Trophoblast cell (in vitro differentiated cells and primary cell): Measurements from ENCODE around the gene TCFL5.

ENCODE experiments used
- DNase-seq, 2 donors: peaks; one replicate each; pipeline ENCODE4 v3.0.0-alpha.2; 2016
- H2AFZ ChIP-seq: 2 replicates; pipeline ENCODE4 v1.6.1; 2013; ENCODE audit warnings: low read length, moderate library complexity, mild to moderate bottlenecking; ENCODE audit not compliant: insufficient read depth, poor library complexity
- H2AK5ac ChIP-seq: 2 replicates; pipeline ENCODE4 v1.6.1; 2013; ENCODE audit warnings: mild to moderate bottlenecking, low read length
- H2BK120ac ChIP-seq: 2 replicates; pipeline ENCODE4 v1.6.1; 2013; ENCODE audit warnings: low read length, mild to moderate bottlenecking, moderate library complexity; ENCODE audit not compliant: insufficient read depth, poor library complexity
- H2BK12ac ChIP-seq: 2 replicates; pipeline ENCODE4 v1.6.1; 2013; ENCODE audit warnings: mild to moderate bottlenecking, low read length, moderate library complexity
- H2BK5ac ChIP-seq: 2 replicates; pipeline ENCODE4 v1.6.1; 2013; ENCODE audit warnings: low read length, low read depth, moderate library complexity, mild to moderate bottlenecking; ENCODE audit not compliant: poor library complexity
- H3K14ac ChIP-seq: 2 replicates; pipeline ENCODE4 v1.6.1; 2013; ENCODE audit warnings: mild to moderate bottlenecking, low read length
- H3K18ac ChIP-seq: 2 replicates; pipeline ENCODE4 v1.6.1; 2013; ENCODE audit warnings: mild to moderate bottlenecking, low read length
- H3K23ac ChIP-seq: 2 replicates; pipeline ENCODE4 v1.6.1; 2013; ENCODE audit warnings: low read length
- H3K27ac ChIP-seq: 2 replicates; pipeline ENCODE4 v1.5.1; 2013; ENCODE audit warnings: low read depth, mild to moderate bottlenecking, inconsistent platforms, low read length, moderate library complexity
- H3K27me3 ChIP-seq: 2 replicates; pipeline ENCODE4 v1.6.1; 2013; ENCODE audit warnings: inconsistent platforms, mild to moderate bottlenecking, low read length, moderate library complexity; ENCODE audit not compliant: insufficient read depth
- H3K36me3 ChIP-seq, 2 experiments: 1 replicate in 1 of 2; 2 replicates in 1 of 2; pipeline ENCODE4 v1.6.1; 2013; ENCODE audit warnings: low read length in 2 of 2, mild to moderate bottlenecking in 2 of 2, moderate library complexity in 1 of 2; ENCODE audit not compliant: insufficient read depth in 2 of 2, control insufficient read depth in 1 of 2
- H3K4ac ChIP-seq: 2 replicates; pipeline ENCODE4 v1.6.1; 2013; ENCODE audit warnings: low read depth, mild to moderate bottlenecking, low read length, moderate library complexity
- H3K4me1 ChIP-seq, 2 experiments: 1 replicate in 1 of 2; 2 replicates in 1 of 2; pipeline ENCODE4 v1.6.1; 2013; ENCODE audit warnings: low read length in 2 of 2, mild to moderate bottlenecking in 2 of 2, moderate library complexity in 1 of 2; ENCODE audit not compliant: insufficient read depth in 2 of 2, control insufficient read depth in 1 of 2
- H3K4me2 ChIP-seq: 2 replicates; pipeline ENCODE4 v1.6.1; 2013; ENCODE audit warnings: inconsistent platforms, mild to moderate bottlenecking, low read length, moderate library complexity
- H3K4me3 ChIP-seq: 2 replicates; pipeline ENCODE4 v1.5.1; 2013; ENCODE audit warnings: mild to moderate bottlenecking, low read depth, low read length, inconsistent platforms
- H3K79me1 ChIP-seq: one replicate; pipeline ENCODE4 v1.6.1; 2013; ENCODE audit warnings: low read length
- H3K79me2 ChIP-seq: 2 replicates; pipeline ENCODE4 v1.6.1; 2013; ENCODE audit warnings: low read length, mild to moderate bottlenecking; ENCODE audit not compliant: control insufficient read depth, insufficient read depth, poor library complexity
- H3K9ac ChIP-seq: 2 replicates; pipeline ENCODE4 v1.6.1; 2013; ENCODE audit warnings: mild to moderate bottlenecking, low read length
- H3K9me3 ChIP-seq: 2 replicates; pipeline ENCODE4 v1.6.1; 2013; ENCODE audit warnings: low read depth, mild to moderate bottlenecking, control low read depth, inconsistent platforms, low read length; ENCODE audit not compliant: insufficient read depth
- H4K12ac ChIP-seq: 2 replicates; pipeline ENCODE4 v1.6.1; 2013; ENCODE audit warnings: low read depth, mild to moderate bottlenecking, low read length, moderate library complexity
- H4K8ac ChIP-seq: 2 replicates; pipeline ENCODE4 v1.6.1; 2013; ENCODE audit warnings: low read depth, mild to moderate bottlenecking, low read length, moderate library complexity
- H4K91ac ChIP-seq: one replicate; pipeline ENCODE4 v1.6.1; 2013; ENCODE audit warnings: low read depth, mild to moderate bottlenecking, low read length, moderate library complexity
- WGBS: extraction: QIAGEN DNeasy Blood & Tissue Kit; methylation state at CpG from one replicate; pipeline ENCODE4 v1.1.7; 2013; ENCODE audit warnings: missing lambda C conversion rate; ENCODE audit not compliant: insufficient read length, insufficient coverage; ENCODE audit errors: extremely low coverage; 5-methylcytosine and 5-hydroxymethylcytosine counted together

The TCFL5 gene

GRCh38 chr20:62889411-62889810 is 27.8 kb upstream of the TCFL5 start:
- DNase-seq, result no peak

GRCh38 chr20:62888910-62889309 is 27.3 kb upstream of the TCFL5 start:
- H2BK5ac ChIP-seq, result no peak overlapping the region
- no peak overlapping the region for H2BK12ac ChIP-seq
- no peaks in the 10 kb centered on the region for H3K4me1 ChIP-seq
- no CpG with 5 or more reads among the region's 17 CpGs for WGBS
- no peak overlapping the region for H4K91ac ChIP-seq
- H3K4me2 ChIP-seq, result no peak overlapping the region
- H3K79me1 ChIP-seq, result no peaks in the 10 kb centered on the region
- no peak overlapping the region for H2BK120ac ChIP-seq
- no peak overlapping the region for H4K12ac ChIP-seq
- no peaks in the 10 kb centered on the region for H3K9me3 ChIP-seq
- no peak for DNase-seq
- H3K79me2 ChIP-seq, result no peaks in the 10 kb centered on the region
- H3K27ac ChIP-seq, result no peak overlapping the region
- H2AFZ ChIP-seq, result no peak overlapping the region
- no peak overlapping the region for H3K4ac ChIP-seq
- no peak overlapping the region for H3K4me3 ChIP-seq
- no peak overlapping the region for H3K9ac ChIP-seq
- no peak overlapping the region for H2AK5ac ChIP-seq
- H3K23ac ChIP-seq, result no peak overlapping the region
- no peak overlapping the region for H4K8ac ChIP-seq
- H3K36me3 ChIP-seq, result peaks cover 64 to 80% of the 10 kb centered on the region in 2 experiments
- no peak overlapping the region for H3K14ac ChIP-seq
- H3K18ac ChIP-seq, result no peak overlapping the region
- H3K27me3 ChIP-seq, result no peaks in the 10 kb centered on the region

More at GRCh38 chr20:62889411-62889810, 27.8 kb upstream of the TCFL5 start:
- H2BK5ac ChIP-seq, result no peak overlapping the region
- no peaks in the 10 kb centered on the region for H3K4me1 ChIP-seq
- H2AFZ ChIP-seq, result no peak overlapping the region
- H4K8ac ChIP-seq, result no peak overlapping the region
- H3K79me2 ChIP-seq, result no peaks in the 10 kb centered on the region
- no peaks in the 10 kb centered on the region for H3K27me3 ChIP-seq
- H4K12ac ChIP-seq, result no peak overlapping the region
- H2AK5ac ChIP-seq, result no peak overlapping the region
- H2BK12ac ChIP-seq, result no peak overlapping the region
- no peak overlapping the region for H3K4me2 ChIP-seq
- H3K9ac ChIP-seq, result no peak overlapping the region
- no peak overlapping the region for H4K91ac ChIP-seq
- no peak overlapping the region for H3K4ac ChIP-seq
- H2BK120ac ChIP-seq, result no peak overlapping the region
- H3K4me3 ChIP-seq, result no peak overlapping the region
- H3K18ac ChIP-seq, result no peak overlapping the region
- no peak overlapping the region for H3K14ac ChIP-seq
- H3K9me3 ChIP-seq, result no peaks in the 10 kb centered on the region
- H3K23ac ChIP-seq, result no peak overlapping the region
- no CpG with 5 or more reads among the region's 8 CpGs for WGBS
- peaks cover 69 to 85% of the 10 kb centered on the region in 2 experiments for H3K36me3 ChIP-seq
- no peaks in the 10 kb centered on the region for H3K79me1 ChIP-seq
- no peak overlapping the region for H3K27ac ChIP-seq

- H2AK5ac ChIP-seq, result no peak overlapping the region
- peaks cover 59 to 75% of the 10 kb centered on the region in 2 experiments for H3K36me3 ChIP-seq
- no peak overlapping the region for H4K12ac ChIP-seq
- no peak overlapping the region for H2BK12ac ChIP-seq
- H3K4me2 ChIP-seq, result no peak overlapping the region
- no peak overlapping the region for H3K14ac ChIP-seq
- no peak overlapping the region for H3K27ac ChIP-seq
- no peak overlapping the region for H2AFZ ChIP-seq
- no peak for DNase-seq
- no peak overlapping the region for H3K4ac ChIP-seq
- no peak overlapping the region for H4K91ac ChIP-seq
- no peak overlapping the region for H2BK5ac ChIP-seq
- no CpG with 5 or more reads among the region's 16 CpGs for WGBS
- H3K79me2 ChIP-seq, result no peaks in the 10 kb centered on the region
- H3K4me1 ChIP-seq, result no peaks in the 10 kb centered on the region
- no peaks in the 10 kb centered on the region for H3K27me3 ChIP-seq
- H3K79me1 ChIP-seq, result no peaks in the 10 kb centered on the region
- H4K8ac ChIP-seq, result no peak overlapping the region
- no peak overlapping the region for H3K9ac ChIP-seq
- H3K18ac ChIP-seq, result no peak overlapping the region
- H3K9me3 ChIP-seq, result no peaks in the 10 kb centered on the region
- H3K4me3 ChIP-seq, result no peak overlapping the region
- no peak overlapping the region for H3K23ac ChIP-seq
- H2BK120ac ChIP-seq, result no peak overlapping the region
Observed at GRCh38 chr20:62888406-62888805, 26.8 kb upstream of the TCFL5 start.

GRCh38 chr20:62887860-62888239 is 26.2 kb upstream of the TCFL5 start:
- no peak overlapping the region for H3K4me2 ChIP-seq
- no peak overlapping the region for H2AK5ac ChIP-seq
- peaks cover 56 to 72% of the 10 kb centered on the region in 2 experiments for H3K36me3 ChIP-seq
- H2BK12ac ChIP-seq, result no peak overlapping the region
- no peaks in the 10 kb centered on the region for H3K9me3 ChIP-seq
- no peak overlapping the region for H3K14ac ChIP-seq
- no peak overlapping the region for H3K23ac ChIP-seq
- H2BK5ac ChIP-seq, result no peak overlapping the region
- no peak overlapping the region for H2BK120ac ChIP-seq
- no peak overlapping the region for H4K12ac ChIP-seq
- no peak overlapping the region for H3K4ac ChIP-seq
- no peak overlapping the region for H4K91ac ChIP-seq
- no CpG with 5 or more reads among the region's 7 CpGs for WGBS
- H4K8ac ChIP-seq, result no peak overlapping the region
- H3K79me2 ChIP-seq, result no peaks in the 10 kb centered on the region
- DNase-seq, result no peak
- H3K18ac ChIP-seq, result no peak overlapping the region
- no peaks in the 10 kb centered on the region for H3K4me1 ChIP-seq
- no peak overlapping the region for H3K27ac ChIP-seq
- no peak overlapping the region for H3K4me3 ChIP-seq
- H2AFZ ChIP-seq, result no peak overlapping the region
- H3K27me3 ChIP-seq, result no peaks in the 10 kb centered on the region
- H3K9ac ChIP-seq, result no peak overlapping the region
- H3K79me1 ChIP-seq, result no peaks in the 10 kb centered on the region
